ENCODE measurements around the gene ATXN7L2.
"Not testable (repeated sequence)": the region's sequence is repeated elsewhere in the genome, so short reads cannot be mapped to it uniquely, and the experiment has no call there.

ATXN7L2 gene

DNA sequence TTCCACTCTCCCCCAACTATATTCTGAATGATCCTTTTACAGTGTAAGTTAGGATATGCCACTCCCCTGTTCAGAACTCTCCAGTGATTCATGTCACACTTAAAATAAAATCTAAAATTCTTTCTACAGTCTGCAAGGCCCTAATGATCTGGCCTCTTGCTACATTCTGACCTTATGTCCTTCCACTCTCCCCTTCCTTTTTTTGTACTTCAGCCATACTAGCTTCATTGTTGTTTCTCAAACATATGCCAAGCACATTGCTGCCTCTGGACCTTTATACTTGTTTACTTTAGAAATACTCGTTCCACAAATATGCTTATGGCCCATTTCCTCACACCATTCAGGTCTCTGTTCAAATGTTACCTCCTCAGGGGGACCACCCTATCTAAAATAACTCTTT lies 42.6 kb upstream of the ATXN7L2 start:
- Histone ChIP-seq H3K4me2 (ENCODE audit: low read length, poor library complexity, severe bottlenecking) (no peak overlapping the region), H3K9ac (ENCODE audit: low read length) (no peak overlapping the region), H2BK5ac (ENCODE audit: low read depth, low read length, poor library complexity, severe bottlenecking) (no peak overlapping the region), H3K36me3 (ENCODE audit: control insufficient read depth in 1 of 2, insufficient read depth in 2 of 2, low read depth in 1 of 2, low read length in 2 of 2) (no peaks in the 10 kb centered on the region), H3K4me1 (ENCODE audit: control insufficient read depth, insufficient read depth, low read depth, low read length) (peaks cover 2% of the 10 kb centered on the region), H2BK15ac (ENCODE audit: low read depth, poor library complexity, severe bottlenecking) (no peak overlapping the region), H4K91ac (ENCODE audit: low read length) (no peak overlapping the region), H2BK120ac (ENCODE audit: low read depth, low read length) (no peak overlapping the region), H2AFZ (ENCODE audit: low read depth, low read length) (no peak overlapping the region), H3K14ac (ENCODE audit: low read length in 2 of 2) (no peak overlapping the region), H4K8ac (ENCODE audit: low read length) (no peak overlapping the region), H3K9me3 (ENCODE audit: control insufficient read depth, low read length) (no peaks in the 10 kb centered on the region), H3K79me1 (replicated peaks; ENCODE audit: low read length, poor library complexity, severe bottlenecking) (no peaks in the 10 kb centered on the region), H3K23ac (ENCODE audit: low read length in 2 of 2) (no peak overlapping the region), H3K4me3 (ENCODE audit: insufficient read depth in 1 of 2, low read depth in 1 of 2, low read length in 2 of 2) (no peak overlapping the region), H3K27ac (ENCODE audit: low read length, poor library complexity, severe bottlenecking) (no peak overlapping the region), H3K27me3 (ENCODE audit: control insufficient read depth in 1 of 2, insufficient read depth in 1 of 2, low read length in 2 of 2) (peaks cover 0 to 29% of the 10 kb centered on the region in 2 experiments), H3K4ac (ENCODE audit: low read depth in 1 of 2, low read length in 2 of 2) (no peak overlapping the region), H2AK5ac (ENCODE audit: low read length, severe bottlenecking) (no peak overlapping the region), H2BK12ac (ENCODE audit: low read length in 2 of 2) (no peak overlapping the region), H3K18ac (ENCODE audit: low read depth in 1 of 2, low read length in 2 of 2) (no peak overlapping the region)
- no peak for DNase-seq
- WGBS = 2% methylated on average over 1 of the region's 1 CpG

DNA sequence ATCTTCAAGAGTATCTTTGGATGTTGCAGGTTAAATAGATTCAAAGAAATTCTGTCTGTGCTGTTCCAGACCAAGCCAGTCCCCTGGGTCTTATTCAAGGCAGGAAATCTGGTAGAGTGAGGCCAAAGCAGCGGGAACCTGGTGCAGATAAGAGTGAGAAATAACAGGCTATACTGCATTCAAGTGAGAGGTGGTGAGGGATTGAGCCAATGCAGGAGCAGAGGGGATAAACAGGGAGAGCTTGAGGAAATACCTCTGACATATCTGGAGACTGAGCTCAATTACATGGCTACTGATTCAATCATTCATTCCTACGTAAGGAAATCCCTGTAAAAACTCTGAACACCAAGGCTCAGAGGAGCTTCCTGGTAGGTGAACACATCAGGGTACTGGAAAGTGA lies 40.2 kb upstream of the ATXN7L2 start:
- Histone ChIP-seq H3K27ac (ENCODE audit: low read length, poor library complexity, severe bottlenecking) (no peak overlapping the region), H2AK5ac (ENCODE audit: low read length, severe bottlenecking) (no peak overlapping the region), H3K9ac (ENCODE audit: low read length) (no peak overlapping the region), H3K4ac (ENCODE audit: low read depth in 1 of 2, low read length in 2 of 2) (no peak overlapping the region), H2BK5ac (ENCODE audit: low read depth, low read length, poor library complexity, severe bottlenecking) (no peak overlapping the region), H4K91ac (ENCODE audit: low read length) (no peak overlapping the region), H3K18ac (ENCODE audit: low read depth in 1 of 2, low read length in 2 of 2) (no peak overlapping the region), H4K8ac (ENCODE audit: low read length) (no peak overlapping the region), H3K14ac (ENCODE audit: low read length in 2 of 2) (no peak overlapping the region), H3K36me3 (ENCODE audit: control insufficient read depth in 1 of 2, insufficient read depth in 2 of 2, low read depth in 1 of 2, low read length in 2 of 2) (no peaks in the 10 kb centered on the region), H3K23ac (ENCODE audit: low read length in 2 of 2) (no peak overlapping the region), H2BK120ac (ENCODE audit: low read depth, low read length) (no peak overlapping the region), H3K27me3 (ENCODE audit: control insufficient read depth in 1 of 2, insufficient read depth in 1 of 2, low read length in 2 of 2) (peaks cover 0 to 29% of the 10 kb centered on the region in 2 experiments), H2AFZ (ENCODE audit: low read depth, low read length) (no peak overlapping the region), H2BK15ac (ENCODE audit: low read depth, poor library complexity, severe bottlenecking) (no peak overlapping the region), H2BK12ac (ENCODE audit: low read length in 2 of 2) (no peak overlapping the region), H3K4me3 (ENCODE audit: insufficient read depth in 1 of 2, low read depth in 1 of 2, low read length in 2 of 2) (no peak overlapping the region), H3K9me3 (ENCODE audit: control insufficient read depth, low read length) (no peaks in the 10 kb centered on the region), H3K79me1 (replicated peaks; ENCODE audit: low read length, poor library complexity, severe bottlenecking) (no peaks in the 10 kb centered on the region), H3K4me1 (ENCODE audit: control insufficient read depth, insufficient read depth, low read depth, low read length) (peaks cover under 1% of the 10 kb centered on the region), H3K4me2 (ENCODE audit: low read length, poor library complexity, severe bottlenecking) (no peak overlapping the region)
- no peak for DNase-seq
- 54% methylated on average over 2 of the region's 2 CpGs for WGBS

DNA sequence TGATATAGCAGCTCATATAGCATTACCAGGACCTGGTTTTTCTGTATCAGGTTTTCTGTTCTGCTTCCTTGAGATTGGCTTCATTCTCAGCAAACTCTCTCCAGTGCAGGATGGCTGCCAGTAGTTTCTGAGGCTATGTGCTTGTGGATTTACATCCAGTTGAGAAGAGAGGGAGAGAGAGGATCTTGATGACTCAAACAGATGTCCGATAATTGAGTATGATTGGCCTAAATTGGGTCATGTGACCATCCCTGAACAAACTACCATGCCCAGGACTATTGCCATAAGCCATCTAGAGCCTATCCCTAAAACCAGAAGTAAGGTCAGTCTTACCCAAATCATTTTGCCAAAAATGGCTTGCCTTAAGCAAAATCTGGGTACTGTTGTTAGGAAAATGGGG lies 39.4 kb upstream of the ATXN7L2 start:
- no peak overlapping the region for H2BK15ac ChIP-seq (ENCODE audit: low read depth, poor library complexity, severe bottlenecking)
- no peaks in the 10 kb centered on the region for H3K4me1 ChIP-seq (ENCODE audit: control insufficient read depth, insufficient read depth, low read depth, low read length)
- no peak overlapping the region for H2AFZ ChIP-seq (ENCODE audit: low read depth, low read length)
- H3K79me1 ChIP-seq (replicated peaks; ENCODE audit: low read length, poor library complexity, severe bottlenecking) = no peaks in the 10 kb centered on the region
- H3K4ac ChIP-seq (ENCODE audit: low read depth in 1 of 2, low read length in 2 of 2) = no peak overlapping the region
- no peak overlapping the region for H4K91ac ChIP-seq (ENCODE audit: low read length)
- no peak overlapping the region for H3K4me2 ChIP-seq (ENCODE audit: low read length, poor library complexity, severe bottlenecking)
- no peak overlapping the region for H3K9ac ChIP-seq (ENCODE audit: low read length)
- no peak overlapping the region for H3K27ac ChIP-seq (ENCODE audit: low read length, poor library complexity, severe bottlenecking)
- H2BK120ac ChIP-seq (ENCODE audit: low read depth, low read length) = no peak overlapping the region
- no peak overlapping the region for H3K18ac ChIP-seq (ENCODE audit: low read depth in 1 of 2, low read length in 2 of 2)
- H3K23ac ChIP-seq (ENCODE audit: low read length in 2 of 2) = no peak overlapping the region
- H2AK5ac ChIP-seq (ENCODE audit: low read length, severe bottlenecking) = no peak overlapping the region
- peaks cover 0 to 29% of the 10 kb centered on the region in 2 experiments for H3K27me3 ChIP-seq (ENCODE audit: control insufficient read depth in 1 of 2, insufficient read depth in 1 of 2, low read length in 2 of 2)
- no peak overlapping the region for H3K4me3 ChIP-seq (ENCODE audit: insufficient read depth in 1 of 2, low read depth in 1 of 2, low read length in 2 of 2)
- H3K36me3 ChIP-seq (ENCODE audit: control insufficient read depth in 1 of 2, insufficient read depth in 2 of 2, low read depth in 1 of 2, low read length in 2 of 2) = no peaks in the 10 kb centered on the region
- no peak overlapping the region for H3K14ac ChIP-seq (ENCODE audit: low read length in 2 of 2)
- H2BK5ac ChIP-seq (ENCODE audit: low read depth, low read length, poor library complexity, severe bottlenecking) = no peak overlapping the region
- H2BK12ac ChIP-seq (ENCODE audit: low read length in 2 of 2) = no peak overlapping the region
- 80% methylated on average over 1 of the region's 1 CpG for WGBS
- no peak for DNase-seq
- no peak overlapping the region for H4K8ac ChIP-seq (ENCODE audit: low read length)
- no peaks in the 10 kb centered on the region for H3K9me3 ChIP-seq (ENCODE audit: control insufficient read depth, low read length)

DNA sequence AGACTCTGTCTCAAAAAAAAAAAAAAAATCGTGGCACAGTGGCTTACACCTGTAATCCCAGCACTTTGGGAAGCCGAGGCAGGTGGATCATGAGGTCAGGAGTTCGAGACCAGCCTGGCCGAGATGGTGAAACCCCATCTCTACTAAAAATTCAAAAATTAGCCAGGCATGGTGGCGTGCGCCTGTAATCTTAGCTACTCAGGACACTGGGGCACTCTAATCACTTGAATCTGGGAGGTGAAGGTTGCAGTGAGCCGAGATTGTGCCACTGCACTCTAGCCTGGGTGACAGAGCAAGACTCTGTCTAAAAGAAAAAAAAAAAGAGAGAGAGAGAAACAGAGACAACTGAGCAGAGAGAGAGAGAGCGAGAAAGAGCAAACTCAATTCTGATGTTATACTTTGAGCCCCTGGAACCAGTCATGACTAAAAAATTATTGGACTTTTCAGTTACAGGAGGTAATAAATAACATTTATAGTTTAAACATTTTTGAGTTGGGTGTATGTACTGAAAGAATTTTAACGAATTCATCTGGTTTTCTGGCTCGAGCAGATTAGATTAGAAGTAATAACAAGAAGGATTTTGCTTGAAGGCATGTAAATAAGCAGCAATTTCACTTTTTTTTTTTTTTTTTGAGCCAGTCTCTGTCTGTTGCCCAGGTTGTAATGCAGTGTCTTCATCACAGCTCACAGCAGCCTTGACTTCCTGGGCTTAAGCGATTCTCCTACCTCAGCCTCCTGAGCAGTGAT lies 37.6 kb upstream of the ATXN7L2 start:
- not testable (repeated sequence) for H2BK12ac ChIP-seq (ENCODE audit: low read length in 2 of 2); H3K4me1 ChIP-seq (ENCODE audit: control insufficient read depth, insufficient read depth, low read depth, low read length); H2AK5ac ChIP-seq (ENCODE audit: low read length, severe bottlenecking); H3K79me1 ChIP-seq (replicated peaks; ENCODE audit: low read length, poor library complexity, severe bottlenecking); H3K23ac ChIP-seq (ENCODE audit: low read length in 2 of 2); H3K14ac ChIP-seq (ENCODE audit: low read length in 2 of 2); H3K18ac ChIP-seq (ENCODE audit: low read depth in 1 of 2, low read length in 2 of 2); H2BK15ac ChIP-seq (ENCODE audit: low read depth, poor library complexity, severe bottlenecking); H4K8ac ChIP-seq (ENCODE audit: low read length); H3K9me3 ChIP-seq (ENCODE audit: control insufficient read depth, low read length); H3K36me3 ChIP-seq (ENCODE audit: control insufficient read depth in 1 of 2, insufficient read depth in 2 of 2, low read depth in 1 of 2, low read length in 2 of 2); H2AFZ ChIP-seq (ENCODE audit: low read depth, low read length); H3K4ac ChIP-seq (ENCODE audit: low read depth in 1 of 2, low read length in 2 of 2); H3K27ac ChIP-seq (ENCODE audit: low read length, poor library complexity, severe bottlenecking); H4K91ac ChIP-seq (ENCODE audit: low read length); H2BK120ac ChIP-seq (ENCODE audit: low read depth, low read length); H2BK5ac ChIP-seq (ENCODE audit: low read depth, low read length, poor library complexity, severe bottlenecking); H3K4me2 ChIP-seq (ENCODE audit: low read length, poor library complexity, severe bottlenecking); H3K4me3 ChIP-seq (ENCODE audit: insufficient read depth in 1 of 2, low read depth in 1 of 2, low read length in 2 of 2)
- Histone ChIP-seq H3K9ac (ENCODE audit: low read length) (peak overlapping the region; percentile 37), H3K27me3 (ENCODE audit: control insufficient read depth in 1 of 2, insufficient read depth in 1 of 2, low read length in 2 of 2) (peaks cover 0 to 32% of the 10 kb centered on the region in 2 experiments)
- peak; percentile 21 for DNase-seq
- WGBS = 67% methylated on average over 9 of the region's 11 CpGs

Data from mesenchymal stem cell (in vitro differentiated cells and primary cell).